Keratinocyte (primary cell): ENCODE measurements around the gene SLC24A5. TPM values are rescaled to one million over a fixed set of nuclear protein-coding genes. Genes with fewer than 3 reads are reported as not detected.

Experiments used
- DNase-seq: peaks from one replicate; pipeline ENCODE4 v3.0.0-alpha.2; 2011; ENCODE audit warnings: low read depth, missing footprints, low spot score
- FAIRE-seq: peaks from 2 replicates; lab custom pipeline; 2011; peaks lifted over from hg19 to GRCh38; lab: Jason Lieb, UNC
- H2AFZ ChIP-seq: 2 replicates; pipeline ENCODE4 v1.6.0; 2012; ENCODE audit warnings: low read length, control low read depth, inconsistent platforms; ENCODE audit not compliant: control insufficient read depth
- H3K27ac ChIP-seq: 2 replicates; pipeline ENCODE4 v1.5.1; 2011; ENCODE audit warnings: low read length; ENCODE audit not compliant: control insufficient read depth, insufficient read depth
- H3K27me3 ChIP-seq: 3 replicates; pipeline ENCODE4 v1.6.0; 2011; ENCODE audit warnings: low read length; ENCODE audit not compliant: control insufficient read depth, insufficient read depth; ENCODE audit errors: extremely low read depth
- H3K36me3 ChIP-seq, 2 experiments: 2 replicates in 1 of 2; 3 replicates in 1 of 2; pipeline ENCODE4 v1.5.1; 2011; ENCODE audit warnings: low read length in 2 of 2, mild to moderate bottlenecking in 1 of 2; ENCODE audit not compliant: control insufficient read depth in 2 of 2, insufficient read depth in 2 of 2; ENCODE audit errors: extremely low read depth in 1 of 2
- H3K4me1 ChIP-seq: 3 replicates; pipeline ENCODE4 v1.5.1; 2011; ENCODE audit warnings: low read length; ENCODE audit not compliant: control insufficient read depth, insufficient read depth; ENCODE audit errors: extremely low read depth
- H3K4me2 ChIP-seq: 3 replicates; pipeline ENCODE4 v1.6.0; 2011; ENCODE audit warnings: low read depth, low read length; ENCODE audit not compliant: control insufficient read depth, insufficient read depth; ENCODE audit errors: extremely low read depth
- H3K4me3 ChIP-seq, 3 experiments: fragments of 200-600 bp in 1 of 3; sonication (generic) in 1 of 3; 2 replicates in 2 of 3; 3 replicates in 1 of 3; pipeline ENCODE4 v1.5.1; 2011 to 2016; ENCODE audit warnings: low read length in 3 of 3, mild to moderate bottlenecking in 3 of 3, control low read depth in 2 of 3, inconsistent platforms in 1 of 3, low read depth in 1 of 3, mixed read lengths in 1 of 3, mixed run types in 1 of 3, moderate library complexity in 1 of 3; ENCODE audit not compliant: control insufficient read depth in 2 of 3, insufficient read depth in 2 of 3; ENCODE audit errors: extremely low read depth in 1 of 3
- H3K79me2 ChIP-seq: 2 replicates; pipeline ENCODE4 v1.6.0; 2012; ENCODE audit warnings: low read length; ENCODE audit not compliant: control insufficient read depth, insufficient read depth
- H3K9ac ChIP-seq: 3 replicates; pipeline ENCODE4 v1.6.0; 2011; ENCODE audit warnings: low read length; ENCODE audit not compliant: control insufficient read depth, insufficient read depth; ENCODE audit errors: extremely low read depth
- H3K9me1 ChIP-seq: 3 replicates; pipeline ENCODE4 v1.6.0; 2011; ENCODE audit warnings: low read length; ENCODE audit not compliant: control insufficient read depth, insufficient read depth; ENCODE audit errors: extremely low read depth
- H3K9me3 ChIP-seq: 2 replicates; pipeline ENCODE4 v1.5.1; 2012; ENCODE audit warnings: low read depth, low read length; ENCODE audit not compliant: control insufficient read depth
- H4K20me1 ChIP-seq: 3 replicates; pipeline ENCODE4 v1.6.0; 2011; ENCODE audit warnings: low read length; ENCODE audit not compliant: control insufficient read depth, insufficient read depth; ENCODE audit errors: extremely low read depth
- EZH2 ChIP-seq: IDR thresholded peaks from one replicate; pipeline ENCODE4 v1.6.1; 2012; ENCODE audit warnings: inconsistent platforms, mild to moderate bottlenecking, low read length, moderate library complexity
- dilution Hi-C: fragments of 300-500 bp; cut with MboI; formaldehyde crosslinking; loops from one replicate; pipeline ENCODE4 v1.7.0; 2020; ENCODE audit warnings: low sequenced_read_pairs; ENCODE audit not compliant: extremely low pct_ligation_motif_present
- polyA plus RNA-seq, 5 experiments: library from polyadenylated mRNA; depleted of rRNA in 3 of 5; stranded (reverse) in 3 of 5; stranded (forward) in 1 of 5; unstranded in 1 of 5; fragments of >200 nt; gene quantifications; 1 replicate in 1 of 5; 2 replicates in 3 of 5; 3 replicates in 1 of 5; pipeline versions ENCODE4 v1.2.1 to v1.2.3, GENCODE V29; 2011 to 2012; ENCODE audit warnings: missing spikeins in 2 of 5, low read depth in 1 of 5, low replicate concordance in 1 of 5
- TF ChIP-seq, protein P1 (sequence below), 3 experiments: IDR thresholded peaks in 1 of 3; conservative IDR thresholded peaks in 1 of 3; optimal IDR thresholded peaks in 1 of 3; 2 replicates in 2 of 3; 3 replicates in 1 of 3; pipeline versions ENCODE3 to v1.5.1; 2011; ENCODE audit warnings: low read length in 3 of 3, mild to moderate bottlenecking in 3 of 3, moderate library complexity in 2 of 3, control low read depth in 1 of 3, inconsistent platforms in 1 of 3; ENCODE audit not compliant: insufficient read depth in 2 of 3; ENCODE audit errors: extremely low read depth in 1 of 3

SLC24A5 gene
- polyA plus RNA-seq, 1 donor (not counting 4 experiments of a cell fraction or from before 2014, with no cell fraction given) = 0.04 TPM

DNA sequence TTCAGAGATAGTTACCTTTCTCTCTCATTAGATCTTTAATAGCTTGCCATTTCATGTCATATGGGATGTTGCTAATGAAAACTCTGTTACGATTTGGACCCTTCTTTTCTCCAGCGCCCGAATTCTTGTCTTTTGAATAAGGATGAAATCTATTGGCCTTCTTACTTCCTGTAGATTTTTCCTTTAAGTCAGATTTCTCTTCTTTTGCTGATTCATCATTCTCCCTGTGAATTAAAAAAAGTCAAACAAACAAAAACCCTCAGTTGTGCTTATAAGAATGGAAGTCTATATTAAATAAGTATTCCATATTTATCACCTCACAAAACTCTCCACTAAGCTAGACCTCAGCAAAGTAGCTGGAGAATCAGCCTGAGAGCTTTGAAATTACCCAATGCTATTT lies 47.8 kb downstream of the SLC24A5 start:
- H3K4me3 ChIP-seq = no peak overlapping the region
- dilution Hi-C loops = no loop called here
- H3K9me1 ChIP-seq = no peaks in the 10 kb centered on the region
- DNase-seq = no peak
- H3K4me2 ChIP-seq = no peak overlapping the region
- no peaks in the 10 kb centered on the region for H4K20me1 ChIP-seq
- H3K79me2 ChIP-seq = no peaks in the 10 kb centered on the region
- no peaks in the 10 kb centered on the region for H3K9me3 ChIP-seq
- no peaks in the 10 kb centered on the region for H3K27me3 ChIP-seq
- no peak overlapping the region for H2AFZ ChIP-seq
- H3K36me3 ChIP-seq = no peaks in the 10 kb centered on the region
- TF ChIP-seq EZH2 = no peak
- TF ChIP-seq, protein P1, sequence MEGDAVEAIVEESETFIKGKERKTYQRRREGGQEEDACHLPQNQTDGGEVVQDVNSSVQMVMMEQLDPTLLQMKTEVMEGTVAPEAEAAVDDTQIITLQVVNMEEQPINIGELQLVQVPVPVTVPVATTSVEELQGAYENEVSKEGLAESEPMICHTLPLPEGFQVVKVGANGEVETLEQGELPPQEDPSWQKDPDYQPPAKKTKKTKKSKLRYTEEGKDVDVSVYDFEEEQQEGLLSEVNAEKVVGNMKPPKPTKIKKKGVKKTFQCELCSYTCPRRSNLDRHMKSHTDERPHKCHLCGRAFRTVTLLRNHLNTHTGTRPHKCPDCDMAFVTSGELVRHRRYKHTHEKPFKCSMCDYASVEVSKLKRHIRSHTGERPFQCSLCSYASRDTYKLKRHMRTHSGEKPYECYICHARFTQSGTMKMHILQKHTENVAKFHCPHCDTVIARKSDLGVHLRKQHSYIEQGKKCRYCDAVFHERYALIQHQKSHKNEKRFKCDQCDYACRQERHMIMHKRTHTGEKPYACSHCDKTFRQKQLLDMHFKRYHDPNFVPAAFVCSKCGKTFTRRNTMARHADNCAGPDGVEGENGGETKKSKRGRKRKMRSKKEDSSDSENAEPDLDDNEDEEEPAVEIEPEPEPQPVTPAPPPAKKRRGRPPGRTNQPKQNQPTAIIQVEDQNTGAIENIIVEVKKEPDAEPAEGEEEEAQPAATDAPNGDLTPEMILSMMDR (optimal IDR thresholded peaks at IDR 0.05 in 1 of 3, IDR thresholded peaks at IDR 0.05 in 1 of 3, conservative IDR thresholded peaks at IDR 0.05 in 1 of 3; ENCODE audit: extremely low read depth in 1 of 3, insufficient read depth in 2 of 3, low read length in 3 of 3) = no peak
- no peak for FAIRE-seq
- no peaks in the 10 kb centered on the region for H3K4me1 ChIP-seq
- H3K27ac ChIP-seq = no peak overlapping the region
- H3K9ac ChIP-seq = no peak overlapping the region

DNA sequence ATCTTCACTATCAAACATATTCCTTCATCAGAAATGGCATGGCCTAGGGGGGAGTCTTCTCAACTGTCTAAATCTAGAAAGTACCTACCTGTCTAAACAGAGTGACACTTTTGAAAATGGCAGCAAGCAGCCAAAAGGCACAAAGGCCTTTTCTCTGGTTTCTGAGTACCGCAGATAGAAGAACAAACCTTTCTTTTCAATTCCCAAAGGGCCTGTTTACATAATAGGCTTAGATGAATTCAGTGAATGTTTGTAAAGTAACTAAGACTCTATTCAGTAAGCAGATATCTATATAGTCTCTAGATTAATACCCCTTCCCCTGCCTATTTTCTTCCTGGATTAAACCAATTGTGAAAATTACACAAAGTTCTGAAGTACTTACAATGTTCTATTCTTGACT lies 50.2 kb downstream of the SLC24A5 start:
- Histone ChIP-seq H3K27ac (no peak overlapping the region), H3K27me3 (no peaks in the 10 kb centered on the region), H4K20me1 (no peaks in the 10 kb centered on the region), H3K79me2 (no peaks in the 10 kb centered on the region), H3K36me3 (no peaks in the 10 kb centered on the region), H3K4me2 (no peak overlapping the region), H3K9me1 (no peaks in the 10 kb centered on the region), H3K4me3 (no peak overlapping the region), H2AFZ (no peak overlapping the region), H3K9me3 (no peaks in the 10 kb centered on the region), H3K9ac (no peak overlapping the region), H3K4me1 (no peaks in the 10 kb centered on the region)
- FAIRE-seq (no peak), DNase-seq (no peak)
- dilution Hi-C loops = no loop called here
- TF ChIP-seq, protein P1 (optimal IDR thresholded peaks at IDR 0.05 in 1 of 3, IDR thresholded peaks at IDR 0.05 in 1 of 3, conservative IDR thresholded peaks at IDR 0.05 in 1 of 3; ENCODE audit: extremely low read depth in 1 of 3, insufficient read depth in 2 of 3, low read length in 3 of 3) = no peak
